HepG2 (cell line): ENCODE data around the gene MTFR1L. TPM values are rescaled to one million over a fixed set of nuclear protein-coding genes. Genes with fewer than 3 reads are reported as not detected.
A peak's percentile ranks its signal among the peaks of the same experiment; 100 is the strongest.

Source experiments
- CBFB ChIP-seq: sonication (generic); formaldehyde crosslinking; IDR thresholded peaks from 2 replicates; pipeline ENCODE4 v1.4.0; 2020; ENCODE audit warnings: missing genetic modification reagents
- DDIT3 ChIP-seq: sonication (generic); formaldehyde crosslinking; IDR thresholded peaks from 2 replicates; pipeline ENCODE4 v1.4.0; 2020; ENCODE audit warnings: mild to moderate bottlenecking, missing genetic modification reagents
- GFI1 ChIP-seq: sonication (generic); formaldehyde crosslinking; IDR thresholded peaks from 2 replicates; pipeline ENCODE4 v1.5.0; 2020; ENCODE audit warnings: missing genetic modification reagents, mild to moderate bottlenecking, borderline replicate concordance
- HHEX ChIP-seq: IDR thresholded peaks from 2 replicates; pipeline ENCODE4 v1.6.1; 2016; ENCODE audit warnings: control low read depth
- MXD3 ChIP-seq: IDR thresholded peaks from 2 replicates; pipeline ENCODE4 v1.6.1; 2016; ENCODE audit warnings: mild to moderate bottlenecking, missing biosample characterization, missing genetic modification reagents
- PLSCR1 ChIP-seq: sonication (generic); formaldehyde crosslinking; IDR thresholded peaks from 2 replicates; pipeline ENCODE4 v1.5.0; 2020; ENCODE audit warnings: missing genetic modification reagents, mild to moderate bottlenecking, borderline replicate concordance
- SALL1 ChIP-seq: sonication (generic); formaldehyde crosslinking; IDR thresholded peaks from 2 replicates; pipeline ENCODE4 v1.8.0; 2022; ENCODE audit warnings: mild to moderate bottlenecking, missing genetic modification reagents
- USF2 ChIP-seq, 2 experiments: sonication (generic) in 1 of 2; formaldehyde crosslinking in 1 of 2; IDR thresholded peaks; 2 replicates each; pipeline versions ENCODE4 v1.5.1 to v1.6.1; 2011 to 2020; ENCODE audit warnings: borderline replicate concordance in 1 of 2, low read depth in 1 of 2, low read length in 1 of 2, mild to moderate bottlenecking in 1 of 2, missing genetic modification reagents in 1 of 2, moderate library complexity in 1 of 2
- YEATS2 ChIP-seq: sonication (generic); formaldehyde crosslinking; IDR thresholded peaks from 2 replicates; pipeline ENCODE4 v1.4.0; 2020; ENCODE audit warnings: missing genetic modification reagents, borderline replicate concordance
- ZNF646 ChIP-seq: sonication (generic); formaldehyde crosslinking; IDR thresholded peaks from 2 replicates; pipeline ENCODE4 v1.9.0; 2021; ENCODE audit warnings: mild to moderate bottlenecking, missing genetic modification reagents
- ZUFSP ChIP-seq: sonication (generic); formaldehyde crosslinking; IDR thresholded peaks from 2 replicates; pipeline ENCODE4 v1.9.0; 2021; ENCODE audit warnings: missing genetic modification reagents, mild to moderate bottlenecking, borderline replicate concordance
- polyA plus RNA-seq, 8 experiments: library from polyadenylated mRNA; depleted of rRNA in 3 of 8; stranded (reverse) in 7 of 8; unstranded in 1 of 8; fragments of >200 nt; fragmentation: Illumina TruSeq in 4 of 8; extraction: Trizol in 4 of 8; gene quantifications; 2 replicates each; pipeline versions ENCODE4 v1.2.1 to v1.2.3, GENCODE V29; 2011 to 2016; ENCODE audit warnings: low read depth in 4 of 8, missing spikeins in 1 of 8, mixed read lengths in 1 of 8; ENCODE audit not compliant: insufficient read depth in 1 of 8
- total RNA-seq, 5 experiments: library from RNA; depleted of rRNA; stranded (reverse); fragments of >200 nt; fragmentation: Illumina TruSeq; extraction: Trizol; gene quantifications; 2 replicates each; pipeline ENCODE4 v1.2.3, GENCODE V29; 2016; ENCODE audit warnings: low read depth in 1 of 5

The MTFR1L gene
- total and polyA plus RNA-seq, 2 of the 13 experiments (the other 11 are each of a cell fraction or from before 2014, with no cell fraction given) = 38.0 to 55.7 TPM

- TF ChIP-seq PLSCR1 (CRISPR knock-in tag) (no peak), HHEX (CRISPR knock-in tag) (no peak), ZUFSP (CRISPR knock-in tag) (no peak), USF2 (IDR thresholded peaks at IDR 0.05; ENCODE audit: low read depth, low read length) (no peak), USF2 (CRISPR knock-in tag; IDR thresholded peaks at IDR 0.05; ENCODE audit: borderline replicate concordance) (no peak), SALL1 (CRISPR knock-in tag) (peak; percentile 93), CBFB (CRISPR knock-in tag) (peak; percentile 59; the same call in 1 of the 2 replicates), MXD3 (CRISPR knock-in tag) (peak; percentile 91), DDIT3 (peak; percentile 58; the same call in 1 of the 2 replicates), GFI1 (CRISPR knock-in tag) (no peak; the same call in 1 of the 2 replicates), ZNF646 (CRISPR knock-in tag) (no peak), YEATS2 (CRISPR knock-in tag) (no peak)
These were observed 55.6 kb downstream of the MTFR1L start, which contains the start of gene PAQR7 (continued) for GRCh38 chr1:25875154-25875855.
